COLO668 (cell line): ENCODE data around the gene ACD.

Experiments used
- DNase-seq: peaks from one replicate; lab custom pipeline; 2025; ENCODE audit not compliant: unreplicated experiment; lab: John Stamatoyannopoulos, UW

Gene ACD

DNA sequence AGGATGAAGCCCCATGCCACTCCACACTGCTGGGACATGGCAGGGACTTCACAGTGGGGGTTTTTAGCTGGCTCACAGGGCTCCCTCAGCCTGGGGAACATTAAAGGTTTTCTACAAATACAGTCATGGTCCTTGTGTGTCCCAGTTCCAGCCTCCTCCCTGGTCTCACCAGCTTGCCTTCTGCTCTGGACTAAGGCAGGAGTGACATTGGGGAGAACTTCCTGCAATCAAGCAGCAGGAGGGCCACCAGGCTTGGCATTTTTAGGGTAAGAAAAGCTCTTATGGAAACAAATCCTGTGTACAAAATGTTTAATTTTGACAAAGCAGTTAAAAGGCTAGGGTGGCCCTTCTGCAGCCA, 2.6 kb upstream of the ACD start:
- no peak for DNase-seq

DNA sequence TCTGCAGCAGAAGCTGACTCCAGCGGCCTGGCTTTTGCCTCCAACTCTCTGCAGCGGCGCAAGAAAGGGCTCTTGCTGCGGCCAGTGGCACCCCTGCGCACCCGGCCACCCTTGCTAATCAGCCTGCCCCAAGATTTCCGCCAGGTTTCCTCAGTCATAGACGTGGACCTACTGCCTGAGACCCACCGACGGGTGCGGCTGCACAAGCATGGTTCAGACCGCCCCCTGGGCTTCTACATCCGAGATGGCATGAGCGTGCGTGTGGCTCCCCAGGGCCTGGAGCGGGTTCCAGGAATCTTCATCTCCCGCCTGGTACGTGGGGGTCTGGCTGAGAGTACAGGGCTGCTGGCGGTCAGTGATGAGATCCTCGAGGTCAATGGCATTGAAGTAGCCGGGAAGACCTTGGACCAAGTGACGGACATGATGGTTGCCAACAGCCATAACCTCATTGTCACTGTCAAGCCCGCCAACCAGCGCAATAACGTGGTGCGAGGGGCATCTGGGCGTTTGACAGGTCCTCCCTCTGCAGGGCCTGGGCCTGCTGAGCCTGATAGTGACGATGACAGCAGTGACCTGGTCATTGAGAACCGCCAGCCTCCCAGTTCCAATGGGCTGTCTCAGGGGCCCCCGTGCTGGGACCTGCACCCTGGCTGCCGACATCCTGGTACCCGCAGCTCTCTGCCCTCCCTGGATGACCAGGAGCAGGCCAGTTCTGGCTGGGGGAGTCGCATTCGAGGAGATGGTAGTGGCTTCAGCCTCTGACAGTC, 2.0 kb upstream of the ACD start:
- DNase-seq = no peak

DNA sequence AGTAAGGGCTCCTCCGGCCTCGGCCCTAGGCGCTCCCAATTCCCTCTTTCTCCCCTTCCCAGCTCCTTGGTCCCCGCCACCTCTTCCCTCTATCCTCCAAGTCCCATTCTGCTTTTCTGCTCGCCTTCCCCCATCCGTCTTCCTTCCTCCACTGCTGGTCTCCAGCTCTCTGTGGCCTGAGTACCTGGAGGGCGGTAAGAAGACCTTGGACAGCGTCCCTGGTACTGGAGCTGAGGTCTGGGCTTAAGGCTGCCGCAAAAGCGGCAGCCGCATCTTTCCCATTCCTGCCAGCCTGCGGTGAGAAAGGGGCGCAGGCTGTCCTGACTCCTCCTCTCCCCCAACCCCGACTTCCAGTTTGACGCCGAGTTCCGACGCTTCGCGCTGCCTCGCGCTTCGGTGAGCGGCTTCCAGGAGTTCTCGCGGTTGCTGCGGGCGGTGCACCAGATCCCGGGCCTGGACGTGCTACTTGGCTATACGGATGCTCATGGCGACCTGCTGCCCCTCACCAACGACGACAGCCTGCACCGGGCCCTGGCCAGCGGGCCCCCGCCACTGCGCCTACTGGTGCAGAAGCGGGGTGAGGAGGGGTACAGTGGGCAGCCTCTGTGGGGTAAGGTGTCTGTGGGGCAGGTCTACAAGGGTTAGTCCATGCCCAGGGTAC, 1.2 kb upstream of the ACD start:
- DNase-seq = peak; percentile 66

DNA sequence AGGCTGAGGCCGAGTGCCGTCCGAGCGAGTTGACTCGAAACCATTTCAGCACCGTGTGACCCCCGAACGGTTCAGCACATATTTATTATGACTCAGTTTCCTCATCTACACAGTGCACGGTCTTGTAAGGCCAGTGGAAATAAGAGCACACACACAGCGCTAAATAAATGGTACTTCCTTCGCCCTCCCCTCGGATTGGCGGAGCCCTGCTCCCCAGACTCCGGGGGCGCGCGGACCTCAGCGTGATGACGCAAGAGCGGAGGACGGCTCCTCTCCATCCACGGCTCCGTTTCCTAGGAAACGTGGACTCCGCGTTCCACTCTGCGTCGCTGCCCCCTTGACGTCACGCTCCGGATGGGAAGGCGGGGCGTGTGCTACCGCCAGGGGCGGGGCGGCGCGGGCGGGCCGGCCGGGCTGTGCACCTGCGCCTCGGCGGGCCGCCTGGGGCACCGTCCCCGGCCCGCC, 536 bp upstream of the ACD start, which contains the start of gene PARD6A:
Gene PARD6A, plus strand, starts transcription at position 397 of the 465 bp plus-strand sequence. CDS start 79 bp downstream, outside the sequence.
- peak; percentile 96 for DNase-seq

DNA sequence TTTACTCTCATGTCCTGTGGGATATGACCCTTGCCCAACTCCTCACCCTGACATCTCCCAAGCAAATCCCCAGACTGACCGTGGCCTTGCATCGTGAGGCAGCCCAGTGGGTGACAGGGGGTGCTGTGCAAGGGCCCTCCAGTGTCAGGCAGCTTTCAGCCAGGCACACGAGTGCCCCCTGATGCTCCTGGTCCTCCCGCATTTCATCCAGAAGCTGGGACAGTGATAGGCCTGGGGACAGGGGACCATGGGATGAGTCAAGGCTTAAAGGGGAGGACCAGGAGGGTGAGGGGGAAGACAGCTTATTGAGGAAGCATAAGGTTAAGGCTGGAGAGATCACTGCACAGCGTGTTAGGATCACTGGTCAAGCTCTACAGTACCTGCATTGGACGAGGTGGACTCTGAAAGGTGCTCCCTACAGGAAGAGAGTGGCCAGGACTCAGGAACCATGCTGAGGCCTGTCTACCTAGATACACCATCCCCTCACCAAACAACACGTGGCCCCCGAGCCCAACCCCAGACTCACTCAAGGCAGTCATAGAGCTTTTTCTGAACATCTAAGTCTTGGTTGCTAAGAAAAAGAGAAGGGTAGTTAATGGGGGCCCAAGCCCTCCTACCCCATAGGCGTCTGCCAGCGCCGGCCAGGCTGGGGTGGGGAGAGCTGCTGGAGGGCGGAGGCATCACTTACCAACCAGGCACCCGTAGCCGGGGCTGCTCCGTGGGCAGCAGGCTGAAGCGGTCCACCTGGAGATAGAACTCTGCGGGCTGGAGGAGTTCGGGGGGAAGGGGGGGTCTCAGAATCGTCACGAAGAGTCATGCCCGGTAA, 998 bp downstream of the ACD start:
- peak; percentile 38 for DNase-seq

DNA sequence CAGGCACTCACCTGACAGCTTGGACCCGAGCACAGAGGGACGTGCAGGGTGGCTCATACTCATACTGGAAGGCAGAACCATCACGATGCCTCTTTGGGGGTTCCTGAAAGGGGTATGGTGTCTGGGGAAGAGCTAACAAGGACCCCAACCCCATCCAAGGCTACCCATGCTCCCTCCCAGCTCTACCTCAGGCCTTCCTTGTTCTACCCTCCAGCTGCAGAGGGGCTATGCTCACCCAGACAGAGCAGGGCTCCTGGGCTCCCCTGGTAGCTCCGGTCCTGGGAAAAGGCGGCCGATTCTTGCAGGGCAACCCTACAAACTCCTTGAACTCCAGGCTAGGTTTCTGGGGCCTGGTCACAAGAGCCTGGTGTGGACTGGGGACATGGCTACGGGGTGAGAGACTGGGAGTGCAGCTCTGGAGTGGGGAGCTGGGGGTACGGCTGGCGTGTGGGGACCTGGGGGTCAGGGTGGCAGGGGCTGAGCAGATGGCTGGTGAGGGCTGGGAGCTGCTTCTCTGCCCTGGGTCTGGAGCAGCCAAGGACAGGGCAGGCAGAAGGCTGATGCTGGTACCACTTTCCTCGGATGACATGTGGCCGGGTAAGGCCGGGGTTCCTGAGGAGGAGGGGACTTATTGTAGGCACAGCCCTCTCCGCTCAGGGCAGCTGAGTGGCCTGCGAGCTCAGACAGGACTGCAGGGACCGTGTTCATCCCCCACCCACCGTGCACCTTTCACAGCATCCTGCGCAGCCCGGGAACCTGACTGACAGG, 2.1 kb downstream of the ACD start:
- DNase-seq = no peak

DNA sequence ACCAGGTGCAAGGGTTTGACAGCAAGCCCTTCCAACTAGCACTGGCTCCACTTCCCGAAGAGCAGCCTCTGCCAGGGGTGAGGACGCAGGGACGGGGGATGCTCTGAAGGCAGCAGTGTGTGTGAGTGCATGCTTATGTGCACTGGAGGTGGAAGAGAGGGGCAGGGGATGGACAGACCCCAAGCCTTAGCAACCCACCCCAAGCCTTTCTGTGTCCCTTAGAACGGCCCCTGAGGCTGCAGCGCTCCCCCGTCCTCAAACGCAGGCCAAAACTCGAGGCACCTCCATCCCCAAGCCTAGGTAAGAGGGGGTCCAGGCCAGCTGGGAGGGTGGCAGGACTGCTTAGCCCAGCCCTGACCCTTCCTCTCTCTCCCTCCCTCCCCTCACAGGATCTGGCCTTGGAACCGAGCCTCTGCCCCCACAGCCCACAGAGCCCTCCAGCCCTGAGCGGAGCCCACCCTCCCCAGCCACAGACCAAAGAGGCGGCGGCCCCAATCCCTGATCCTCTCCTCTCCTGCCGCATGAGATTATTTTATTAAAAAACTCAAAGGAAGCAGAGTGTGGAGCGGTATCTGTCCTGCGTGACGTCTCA, 2.9 kb downstream of the ACD start:
- no peak for DNase-seq

DNA sequence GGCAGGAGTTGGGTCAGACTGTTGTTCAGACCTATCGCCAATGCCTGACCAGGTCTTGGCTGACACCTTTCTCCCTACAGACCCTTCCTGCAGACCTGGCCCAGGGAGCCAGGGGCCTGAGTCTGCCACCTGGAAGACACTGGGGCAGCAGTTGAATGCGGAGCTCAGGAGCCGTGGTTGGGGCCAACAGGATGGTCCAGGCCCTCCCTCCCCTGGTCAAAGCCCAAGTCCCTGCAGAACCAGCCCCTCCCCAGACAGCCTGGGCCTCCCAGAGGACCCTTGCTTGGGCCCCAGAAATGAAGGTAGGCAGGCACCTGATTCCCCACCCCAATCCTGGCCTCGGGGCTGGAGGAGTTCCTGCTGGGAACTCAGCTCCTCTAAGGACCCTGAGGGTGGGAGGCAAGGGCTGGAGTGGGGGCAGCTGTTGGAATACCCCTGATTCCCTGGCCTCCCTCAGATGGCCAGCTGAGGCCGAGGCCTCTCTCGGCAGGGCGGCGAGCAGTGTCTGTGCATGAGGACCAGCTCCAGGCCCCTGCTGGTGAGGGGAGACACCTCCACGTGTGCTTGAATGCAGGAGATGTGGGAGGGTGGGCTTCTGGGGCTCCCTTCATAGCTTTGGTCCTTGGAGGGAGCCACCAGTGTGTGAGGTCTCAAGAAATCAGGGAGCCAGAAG, 3.6 kb downstream of the ACD start:
- no peak for DNase-seq

DNA sequence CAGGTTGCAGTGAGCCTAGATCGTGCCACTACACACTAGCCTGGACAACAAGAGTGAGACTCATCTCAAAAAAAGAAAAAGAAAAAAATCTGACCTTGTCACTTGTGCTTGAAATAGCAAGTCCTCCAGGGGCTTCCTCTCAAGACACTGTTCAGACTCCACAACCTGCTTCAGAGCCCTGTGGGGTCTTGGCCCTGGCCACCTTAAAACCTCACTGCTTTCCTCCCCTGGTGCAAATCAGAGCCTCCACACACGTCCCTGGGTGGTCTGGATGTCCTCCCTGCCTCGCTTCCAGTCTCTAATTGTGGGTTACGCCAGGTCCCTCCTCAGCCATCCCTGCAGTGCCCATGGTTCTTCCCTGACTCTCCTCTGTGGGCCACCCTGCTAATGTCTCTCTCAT, 4.7 kb downstream of the ACD start:
- DNase-seq = no peak

DNA sequence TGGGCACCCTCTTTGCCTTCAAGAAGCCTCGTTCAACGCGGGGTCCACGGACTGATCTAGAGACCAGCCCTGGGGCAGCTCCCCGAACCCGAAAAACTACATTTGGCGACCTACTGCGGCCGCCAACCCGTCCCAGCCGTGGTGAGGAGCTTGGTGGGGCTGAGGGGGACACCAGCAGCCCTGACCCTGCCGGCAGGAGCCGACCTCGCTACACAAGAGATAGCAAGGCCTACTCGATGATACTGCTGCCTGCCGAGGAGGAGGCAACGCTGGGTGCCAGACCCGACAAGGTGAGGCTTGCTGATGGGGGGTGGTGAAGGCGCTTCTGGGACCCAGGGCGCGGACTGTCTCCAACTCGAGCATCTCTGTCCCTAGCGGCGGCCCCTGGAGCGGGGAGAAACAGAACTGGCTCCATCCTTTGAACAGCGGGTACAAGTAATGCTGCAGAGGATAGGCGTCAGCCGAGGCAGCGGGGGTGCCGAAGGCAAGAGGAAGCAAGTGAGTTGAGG, 5.6 kb downstream of the ACD start:
- DNase-seq = no peak

DNA sequence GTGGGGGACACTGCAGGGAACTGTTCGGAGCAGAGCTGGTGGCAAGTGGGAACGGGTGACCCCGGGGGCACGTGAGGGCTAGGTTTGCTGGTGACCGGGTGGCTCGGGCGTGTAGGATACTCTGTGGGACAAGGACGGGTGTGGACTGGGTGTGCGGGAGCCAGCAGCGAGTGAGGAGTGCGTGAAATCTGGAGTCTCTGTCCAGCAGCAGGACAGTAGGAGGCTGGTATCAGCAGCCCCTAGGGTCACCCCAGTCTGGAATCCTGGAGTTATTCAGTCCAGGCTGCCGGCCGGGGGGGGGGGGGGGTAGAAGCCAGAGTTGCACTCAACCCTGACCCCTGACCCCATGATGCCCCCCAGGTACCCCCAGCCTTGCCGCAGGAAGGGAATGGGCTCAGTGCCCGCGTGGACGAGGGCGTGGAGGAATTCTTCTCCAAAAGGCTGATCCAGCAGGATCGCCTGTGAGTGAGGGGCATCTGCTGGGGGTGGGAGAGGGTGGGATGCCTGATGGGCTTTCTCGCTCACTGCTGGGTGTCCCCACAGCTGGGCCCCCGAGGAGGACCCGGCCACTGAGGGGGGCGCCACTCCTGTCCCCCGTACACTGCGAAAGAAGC, 6.2 kb downstream of the ACD start:
- no peak for DNase-seq

DNA sequence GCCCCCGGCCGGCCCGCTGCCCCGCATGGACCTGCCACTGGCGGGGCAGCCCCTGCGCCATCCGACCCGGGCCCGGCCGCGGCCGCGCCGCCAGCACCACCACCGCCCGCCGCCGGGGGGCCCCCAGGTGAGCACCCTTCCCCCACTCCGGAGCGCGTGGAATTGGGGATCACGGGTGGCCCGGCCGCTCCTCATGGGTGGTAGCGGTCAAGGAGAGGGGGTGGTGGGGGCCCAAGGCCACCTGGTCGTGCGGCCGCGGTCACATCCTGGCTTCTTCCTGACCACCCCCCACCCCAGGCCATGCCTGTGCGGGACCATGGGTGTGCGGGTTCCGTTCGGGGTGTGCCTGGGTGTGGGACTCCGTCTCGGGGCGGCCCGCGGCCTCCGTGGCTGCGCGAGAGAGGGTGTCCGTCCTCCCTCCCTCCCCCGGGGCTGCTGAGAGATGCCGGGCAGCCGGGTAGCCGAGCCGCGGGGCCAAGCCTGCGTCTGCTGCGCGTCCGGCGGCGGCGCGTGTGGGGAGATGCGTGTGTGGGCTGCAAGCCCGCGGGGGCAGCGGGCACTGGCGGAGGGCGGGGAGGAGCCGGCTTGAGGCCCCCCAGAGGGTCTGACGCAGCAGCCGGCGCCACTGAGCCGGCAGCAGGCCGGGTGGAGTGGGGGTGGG, 6.8 kb downstream of the ACD start:
- peak; percentile 28 for DNase-seq

DNA sequence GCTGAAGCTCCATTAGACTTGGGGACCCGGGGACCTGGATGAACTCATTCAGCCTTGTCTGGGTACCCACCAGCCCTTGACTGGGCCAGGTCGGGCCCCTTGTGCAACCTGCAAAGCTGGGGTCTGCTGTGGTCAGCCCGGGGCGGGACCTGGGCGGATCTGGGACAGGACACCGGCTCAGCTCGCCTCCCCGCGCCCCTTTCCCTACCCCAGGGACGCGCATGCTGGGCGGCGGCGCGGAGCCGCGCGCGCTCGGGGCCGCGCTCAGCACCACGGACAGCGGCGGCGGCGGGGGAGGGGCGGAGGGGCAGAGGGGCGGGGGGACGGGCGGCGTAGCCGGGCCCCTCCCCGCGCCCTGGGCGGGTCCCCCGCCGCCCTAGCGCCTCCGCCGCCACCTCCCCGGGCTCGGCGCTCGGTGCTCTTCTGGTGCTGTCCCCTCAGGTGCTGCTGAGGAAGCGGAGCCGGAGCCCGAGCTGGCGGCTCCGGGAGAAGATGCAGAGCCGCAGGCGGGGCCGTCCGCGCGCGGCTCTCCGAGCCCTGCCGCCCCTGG, 7.4 kb downstream of the ACD start:
- DNase-seq = no peak

DNA sequence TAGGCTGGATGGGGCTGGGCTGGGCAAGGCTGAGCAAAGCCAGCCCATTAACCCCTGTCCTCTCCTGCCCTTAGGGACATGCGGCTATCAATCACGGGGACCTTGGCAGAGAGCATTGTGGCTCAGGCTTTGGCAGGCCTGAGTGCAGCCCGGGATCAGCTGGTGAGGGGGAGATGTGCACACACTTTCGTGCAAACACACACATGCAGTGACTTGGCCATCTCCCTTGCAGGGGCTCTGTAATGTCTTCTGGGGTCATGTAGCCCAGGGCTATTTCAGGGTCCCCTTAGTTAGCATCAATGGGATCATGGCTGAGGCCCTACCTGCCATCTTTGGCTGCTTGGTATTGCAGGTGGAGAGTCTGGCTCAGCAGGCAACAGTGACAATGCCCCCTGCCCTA, 8.2 kb downstream of the ACD start:
- DNase-seq = no peak

DNA sequence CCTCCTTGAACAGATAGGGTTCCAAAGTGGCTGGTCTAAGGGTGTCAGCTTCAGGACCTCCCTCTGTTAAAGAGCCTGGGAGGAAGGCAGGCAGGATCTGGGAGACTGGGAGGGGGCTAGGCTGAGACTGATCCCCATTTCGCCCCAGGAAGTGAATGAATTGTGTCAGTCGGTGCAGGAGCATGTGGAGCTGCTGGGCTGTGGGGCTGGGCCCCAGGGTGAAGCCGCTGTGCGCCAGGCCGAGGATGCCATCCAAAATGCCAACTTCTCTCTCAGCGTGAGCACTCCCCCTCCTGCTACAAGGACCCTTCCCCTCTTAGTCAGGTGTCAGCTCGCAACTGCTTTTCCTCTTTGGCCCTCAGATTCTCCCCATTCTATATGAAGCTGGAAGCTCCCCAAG, 9.0 kb downstream of the ACD start:
- DNase-seq = no peak

DNA sequence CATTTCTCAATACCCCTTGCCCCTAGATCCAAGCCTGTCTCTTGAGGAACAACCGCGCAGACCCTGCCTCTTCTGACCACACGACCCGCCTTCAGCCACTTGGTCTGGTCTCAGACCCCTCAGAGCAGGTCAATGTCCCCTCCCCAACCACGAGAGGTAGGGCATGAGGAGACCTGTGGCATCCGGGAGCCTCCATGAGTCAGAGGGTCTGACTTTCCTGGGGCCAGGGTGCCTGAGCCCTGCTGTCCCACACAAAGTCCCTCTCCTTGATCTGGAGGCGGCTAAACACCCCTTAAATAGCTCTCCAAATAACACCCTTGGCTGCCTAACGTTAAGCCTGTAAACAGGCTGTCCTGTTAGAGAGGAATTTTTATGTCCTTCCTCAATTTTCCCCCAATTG, 10.0 kb downstream of the ACD start:
- no peak for DNase-seq

DNA sequence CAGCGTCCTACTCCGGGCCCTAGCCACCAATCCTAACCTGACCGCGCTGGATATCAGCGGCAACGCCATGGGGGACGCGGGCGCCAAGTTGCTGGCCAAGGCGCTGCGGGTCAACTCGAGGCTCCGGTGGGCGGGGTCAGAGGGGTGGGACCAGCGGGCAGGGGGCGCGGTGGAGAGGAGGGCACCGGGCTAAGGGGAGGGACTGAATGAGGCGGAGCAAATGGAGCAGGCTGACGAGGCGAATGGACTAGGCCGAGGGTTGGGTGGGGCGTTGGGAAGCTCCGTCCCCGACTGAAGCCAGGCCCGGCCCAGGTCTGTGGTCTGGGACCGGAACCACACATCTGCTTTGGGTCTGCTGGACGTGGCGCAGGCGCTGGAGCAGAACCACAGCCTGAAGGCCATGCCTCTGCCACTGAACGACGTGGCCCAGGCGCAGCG, 10.5 kb downstream of the ACD start:
- no peak for DNase-seq

DNA sequence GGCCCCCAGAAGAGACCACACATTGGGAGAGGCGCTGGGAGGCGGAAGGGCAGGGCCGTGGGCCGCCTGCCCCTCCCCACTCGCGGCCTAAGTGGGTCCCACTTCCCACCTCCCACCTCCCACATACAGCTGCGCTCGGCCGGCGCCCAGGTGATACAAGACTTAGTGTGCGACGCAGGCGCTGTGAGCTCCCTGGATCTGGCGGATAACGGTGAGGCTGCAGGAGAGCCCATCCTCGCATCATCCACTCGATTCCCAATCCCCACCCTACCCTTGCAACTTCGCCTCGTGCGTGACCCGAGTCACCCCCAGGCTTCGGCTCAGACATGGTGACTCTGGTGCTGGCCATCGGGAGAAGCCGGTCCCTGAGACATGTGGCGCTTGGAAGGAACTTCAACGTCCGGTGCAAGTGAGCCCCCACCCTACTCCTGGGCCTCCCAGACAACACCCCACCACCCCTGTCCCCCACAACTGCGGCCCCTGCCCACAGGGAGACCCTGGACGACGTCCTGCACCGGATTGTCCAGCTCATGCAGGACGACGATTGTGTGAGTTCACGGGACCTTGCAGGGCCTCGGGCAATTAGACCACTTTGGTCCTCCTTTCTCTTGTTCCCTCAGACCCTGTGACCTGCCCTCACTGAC, 11.2 kb downstream of the ACD start:
- DNase-seq = no peak
